ENCODE results near the gene KIF11. TPM values are rescaled to one million over a fixed set of nuclear protein-coding genes. Genes with fewer than 3 reads are reported as not detected.

The KIF11 gene
- total and polyA plus RNA-seq, 9 of the 15 experiments (the other 6 are each of a cell fraction or from before 2014, with no cell fraction given) = 11.3 to 54.4 (median 29.2) TPM

DNA sequence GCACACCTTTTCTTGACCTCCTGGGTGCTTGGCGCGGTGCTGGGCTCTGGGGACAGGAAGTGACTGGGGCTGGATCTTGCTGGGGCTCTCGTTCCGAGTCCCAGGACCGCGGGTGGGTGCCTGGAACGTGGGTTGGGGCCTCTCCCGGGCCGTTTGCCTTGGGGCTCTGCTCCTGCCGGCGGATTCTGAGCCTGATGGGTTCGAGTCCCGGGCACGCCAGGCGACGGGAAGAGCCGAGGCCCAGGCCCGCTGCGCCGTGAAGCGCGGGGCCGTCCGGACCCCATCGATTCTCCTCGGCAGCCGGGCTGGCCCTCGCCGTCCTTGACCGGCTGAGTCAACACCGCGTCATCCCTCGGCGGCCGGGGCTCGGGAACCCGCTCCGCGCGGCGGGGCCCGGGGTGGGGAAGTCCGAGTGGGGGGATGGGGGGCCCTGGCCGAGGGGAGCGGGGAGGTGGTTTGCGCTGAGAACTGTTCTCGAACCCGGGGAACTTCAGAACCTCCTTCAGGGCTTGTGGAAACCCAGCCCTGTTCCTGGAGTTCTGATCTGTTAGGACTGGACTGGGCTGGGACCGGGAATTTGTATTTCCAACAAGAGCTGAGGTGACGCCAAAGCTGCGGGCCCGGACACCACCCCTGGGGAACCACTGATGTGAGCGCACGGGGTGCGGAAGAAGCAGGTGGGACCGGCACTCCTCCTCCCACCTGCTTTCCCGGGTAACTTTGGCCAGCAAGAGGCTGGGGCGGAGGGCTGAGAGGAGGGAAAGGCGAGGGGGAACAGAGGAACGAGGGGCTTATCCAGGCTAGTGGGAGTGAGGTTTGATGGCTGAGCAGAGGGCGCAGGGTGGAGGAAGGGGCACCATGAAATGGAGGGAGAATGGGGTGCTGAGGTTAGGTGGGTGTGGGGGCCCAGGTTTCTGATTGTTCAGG is 103.0 kb downstream of the KIF11 start (continued):
- TF ChIP-seq CCNT2 (IDR thresholded peaks at IDR 0.05; ENCODE audit: borderline replicate concordance, extremely low read depth, insufficient read length, low read depth, low read length) (peak; percentile 91), BACH1 (tag; IDR thresholded peaks at IDR 0.05) (no peak), PRPF4 (IDR thresholded peaks at IDR 0.05; ENCODE audit: insufficient read depth, low read depth, low read length, poor library complexity, severe bottlenecking) (no peak), ETV6 (IDR thresholded peaks at IDR 0.05; ENCODE audit: borderline replicate concordance in 1 of 2, low read depth in 2 of 2, low read length in 1 of 2) (no peak), ETV6 (CRISPR knock-in tag; IDR thresholded peaks at IDR 0.05; ENCODE audit: borderline replicate concordance) (no peak), BDP1 (IDR thresholded peaks at IDR 0.05; ENCODE audit: insufficient read depth, insufficient read length) (no peak), MEIS2 (IDR thresholded peaks at IDR 0.05; ENCODE audit: partially characterized antibody) (no peak), JUNB (CRISPR knock-in tag; conservative IDR thresholded peaks at IDR 0.05) (no peak)
- TF ChIP-seq, protein P1, sequence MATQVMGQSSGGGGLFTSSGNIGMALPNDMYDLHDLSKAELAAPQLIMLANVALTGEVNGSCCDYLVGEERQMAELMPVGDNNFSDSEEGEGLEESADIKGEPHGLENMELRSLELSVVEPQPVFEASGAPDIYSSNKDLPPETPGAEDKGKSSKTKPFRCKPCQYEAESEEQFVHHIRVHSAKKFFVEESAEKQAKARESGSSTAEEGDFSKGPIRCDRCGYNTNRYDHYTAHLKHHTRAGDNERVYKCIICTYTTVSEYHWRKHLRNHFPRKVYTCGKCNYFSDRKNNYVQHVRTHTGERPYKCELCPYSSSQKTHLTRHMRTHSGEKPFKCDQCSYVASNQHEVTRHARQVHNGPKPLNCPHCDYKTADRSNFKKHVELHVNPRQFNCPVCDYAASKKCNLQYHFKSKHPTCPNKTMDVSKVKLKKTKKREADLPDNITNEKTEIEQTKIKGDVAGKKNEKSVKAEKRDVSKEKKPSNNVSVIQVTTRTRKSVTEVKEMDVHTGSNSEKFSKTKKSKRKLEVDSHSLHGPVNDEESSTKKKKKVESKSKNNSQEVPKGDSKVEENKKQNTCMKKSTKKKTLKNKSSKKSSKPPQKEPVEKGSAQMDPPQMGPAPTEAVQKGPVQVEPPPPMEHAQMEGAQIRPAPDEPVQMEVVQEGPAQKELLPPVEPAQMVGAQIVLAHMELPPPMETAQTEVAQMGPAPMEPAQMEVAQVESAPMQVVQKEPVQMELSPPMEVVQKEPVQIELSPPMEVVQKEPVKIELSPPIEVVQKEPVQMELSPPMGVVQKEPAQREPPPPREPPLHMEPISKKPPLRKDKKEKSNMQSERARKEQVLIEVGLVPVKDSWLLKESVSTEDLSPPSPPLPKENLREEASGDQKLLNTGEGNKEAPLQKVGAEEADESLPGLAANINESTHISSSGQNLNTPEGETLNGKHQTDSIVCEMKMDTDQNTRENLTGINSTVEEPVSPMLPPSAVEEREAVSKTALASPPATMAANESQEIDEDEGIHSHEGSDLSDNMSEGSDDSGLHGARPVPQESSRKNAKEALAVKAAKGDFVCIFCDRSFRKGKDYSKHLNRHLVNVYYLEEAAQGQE (IDR thresholded peaks at IDR 0.05; ENCODE audit: borderline replicate concordance) = no peak
- TF ChIP-seq, protein P1 (CRISPR knock-in tag; IDR thresholded peaks at IDR 0.05; ENCODE audit: low read depth) = no peak
- TF ChIP-seq, protein P2, sequence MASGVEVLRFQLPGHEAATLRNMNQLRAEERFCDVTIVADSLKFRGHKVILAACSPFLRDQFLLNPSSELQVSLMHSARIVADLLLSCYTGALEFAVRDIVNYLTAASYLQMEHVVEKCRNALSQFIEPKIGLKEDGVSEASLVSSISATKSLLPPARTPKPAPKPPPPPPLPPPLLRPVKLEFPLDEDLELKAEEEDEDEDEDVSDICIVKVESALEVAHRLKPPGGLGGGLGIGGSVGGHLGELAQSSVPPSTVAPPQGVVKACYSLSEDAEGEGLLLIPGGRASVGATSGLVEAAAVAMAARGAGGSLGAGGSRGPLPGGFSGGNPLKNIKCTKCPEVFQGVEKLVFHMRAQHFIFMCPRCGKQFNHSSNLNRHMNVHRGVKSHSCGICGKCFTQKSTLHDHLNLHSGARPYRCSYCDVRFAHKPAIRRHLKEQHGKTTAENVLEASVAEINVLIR (CRISPR knock-in tag; IDR thresholded peaks at IDR 0.05) = no peak
- TF ChIP-seq, protein P3, sequence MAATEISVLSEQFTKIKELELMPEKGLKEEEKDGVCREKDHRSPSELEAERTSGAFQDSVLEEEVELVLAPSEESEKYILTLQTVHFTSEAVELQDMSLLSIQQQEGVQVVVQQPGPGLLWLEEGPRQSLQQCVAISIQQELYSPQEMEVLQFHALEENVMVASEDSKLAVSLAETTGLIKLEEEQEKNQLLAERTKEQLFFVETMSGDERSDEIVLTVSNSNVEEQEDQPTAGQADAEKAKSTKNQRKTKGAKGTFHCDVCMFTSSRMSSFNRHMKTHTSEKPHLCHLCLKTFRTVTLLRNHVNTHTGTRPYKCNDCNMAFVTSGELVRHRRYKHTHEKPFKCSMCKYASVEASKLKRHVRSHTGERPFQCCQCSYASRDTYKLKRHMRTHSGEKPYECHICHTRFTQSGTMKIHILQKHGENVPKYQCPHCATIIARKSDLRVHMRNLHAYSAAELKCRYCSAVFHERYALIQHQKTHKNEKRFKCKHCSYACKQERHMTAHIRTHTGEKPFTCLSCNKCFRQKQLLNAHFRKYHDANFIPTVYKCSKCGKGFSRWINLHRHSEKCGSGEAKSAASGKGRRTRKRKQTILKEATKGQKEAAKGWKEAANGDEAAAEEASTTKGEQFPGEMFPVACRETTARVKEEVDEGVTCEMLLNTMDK (IDR thresholded peaks at IDR 0.05; ENCODE audit: borderline replicate concordance, insufficient read depth, low read depth, low read length, poor library complexity, severe bottlenecking) = no peak

All from K562 (cell line).